ENCODE results near the gene NFX1.
"Not testable (repeated sequence)": the region's sequence is repeated elsewhere in the genome, so short reads cannot be mapped to it uniquely, and the experiment has no call there.

The NFX1 gene

DNA sequence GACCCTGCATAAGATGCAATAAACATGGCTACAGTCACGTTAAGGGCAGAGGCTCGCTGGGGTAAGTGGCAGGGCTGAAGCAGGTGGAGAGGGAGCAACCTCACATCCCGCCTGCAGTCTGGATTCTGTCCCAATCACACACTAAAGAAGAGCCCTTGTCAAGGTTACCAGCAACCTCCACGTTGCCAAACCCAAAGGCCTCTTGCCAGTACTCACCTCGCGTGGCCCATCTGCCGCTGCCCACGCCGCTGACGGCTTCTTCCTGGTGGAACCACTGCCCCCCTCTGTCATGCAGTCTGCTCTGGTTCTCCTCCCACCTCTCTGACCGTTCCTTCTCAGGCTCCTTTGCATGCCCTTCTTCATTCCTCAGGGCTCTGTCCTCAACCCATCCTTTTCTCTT lies 103.3 kb downstream of the NFX1 start:
- DNase-seq: no peak

DNA sequence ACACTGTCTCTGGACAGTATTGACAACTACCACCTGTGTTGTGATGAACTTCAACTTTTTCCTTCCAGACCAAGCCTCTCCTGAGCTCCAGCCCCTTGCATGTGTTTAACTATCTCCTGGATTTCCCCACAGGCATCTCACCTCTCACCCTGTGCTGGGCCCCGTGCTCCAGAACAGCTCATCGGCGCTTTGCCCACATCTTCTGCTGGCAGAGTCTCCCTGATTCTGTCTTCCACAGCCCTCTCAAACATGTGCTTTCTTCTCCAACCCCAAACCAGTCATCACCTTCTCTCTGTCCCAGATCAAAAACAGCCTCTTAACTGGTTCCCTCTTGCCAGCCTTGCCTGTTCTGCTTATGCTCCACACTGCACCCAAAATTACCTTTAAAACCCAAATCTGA lies 103.7 kb downstream of the NFX1 start:
- not testable (repeated sequence) for DNase-seq

DNA sequence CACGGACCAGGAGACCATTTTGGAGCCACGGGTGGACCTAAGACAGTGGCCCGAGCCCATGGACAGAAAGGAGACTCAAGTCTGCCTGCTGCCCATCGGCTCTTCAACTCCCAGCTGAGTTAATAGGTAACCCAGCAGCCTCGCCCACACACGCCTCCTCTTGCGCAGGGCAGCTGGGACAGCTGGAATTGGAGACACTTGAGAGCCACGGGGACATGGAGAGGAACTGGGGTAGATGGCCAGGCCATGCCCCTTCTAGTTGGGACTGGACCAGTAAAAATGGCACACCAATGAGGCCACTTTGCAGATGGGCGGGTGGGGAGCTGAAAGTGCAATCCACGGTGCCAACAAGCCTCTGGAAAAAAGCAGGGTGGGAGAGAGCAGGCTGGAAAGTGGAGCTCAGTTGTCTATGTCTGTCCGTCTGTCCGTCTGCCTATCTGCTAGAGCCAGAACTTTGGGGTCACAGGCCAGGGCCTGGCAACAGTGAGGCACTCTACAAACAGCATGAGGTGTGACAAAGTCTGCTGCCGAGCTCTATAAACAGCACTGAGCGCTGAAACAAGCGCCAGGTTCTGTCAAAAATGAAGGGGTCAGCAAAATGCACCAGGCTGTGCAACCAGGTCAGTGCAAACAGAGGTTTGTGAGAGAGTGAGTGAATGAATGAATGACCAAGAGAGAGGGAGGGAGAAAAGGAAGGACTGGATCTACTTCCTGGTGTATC lies 105.0 kb downstream of the NFX1 start:
- not testable (repeated sequence) for DNase-seq

DNA sequence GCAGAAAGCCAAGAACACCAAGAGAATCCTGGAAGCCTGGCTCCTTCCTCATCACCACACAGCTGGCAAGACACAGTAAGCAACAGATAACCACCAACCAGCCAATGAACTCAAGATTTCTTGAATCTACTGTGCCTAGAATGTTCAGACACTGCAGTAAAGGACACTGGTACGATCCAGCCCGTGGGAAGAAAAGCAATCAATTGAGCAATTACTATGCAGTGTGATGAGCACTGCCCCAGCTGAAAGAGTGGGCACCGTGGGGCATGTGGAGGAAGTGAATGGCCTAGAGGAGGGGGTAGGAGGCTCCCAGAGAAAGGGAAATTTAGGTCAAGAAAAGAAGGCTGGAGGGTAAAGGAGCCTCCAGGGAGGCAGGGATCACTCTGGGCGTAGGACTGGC lies 107.5 kb downstream of the NFX1 start:
- DNase-seq: not testable (repeated sequence)

DNA sequence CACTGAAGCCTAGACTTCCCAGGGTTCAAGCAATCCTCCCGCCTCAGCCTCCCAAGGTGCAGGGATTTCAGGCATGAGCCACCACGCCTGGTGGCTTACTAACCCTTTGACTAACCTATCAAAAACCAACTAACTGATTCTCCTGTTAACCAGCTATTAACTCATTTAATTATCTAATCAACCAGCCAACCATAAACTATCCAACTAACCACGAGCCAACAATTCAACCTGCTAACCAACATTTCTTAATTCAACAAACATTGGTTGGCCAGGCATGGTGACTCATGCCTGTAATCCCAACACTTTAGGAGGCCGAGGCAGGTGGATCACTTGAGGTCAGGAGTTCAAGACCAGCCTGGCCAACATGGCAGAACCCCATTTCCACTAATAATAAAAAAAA lies 108.7 kb downstream of the NFX1 start:
- not testable (repeated sequence) for DNase-seq

DNA sequence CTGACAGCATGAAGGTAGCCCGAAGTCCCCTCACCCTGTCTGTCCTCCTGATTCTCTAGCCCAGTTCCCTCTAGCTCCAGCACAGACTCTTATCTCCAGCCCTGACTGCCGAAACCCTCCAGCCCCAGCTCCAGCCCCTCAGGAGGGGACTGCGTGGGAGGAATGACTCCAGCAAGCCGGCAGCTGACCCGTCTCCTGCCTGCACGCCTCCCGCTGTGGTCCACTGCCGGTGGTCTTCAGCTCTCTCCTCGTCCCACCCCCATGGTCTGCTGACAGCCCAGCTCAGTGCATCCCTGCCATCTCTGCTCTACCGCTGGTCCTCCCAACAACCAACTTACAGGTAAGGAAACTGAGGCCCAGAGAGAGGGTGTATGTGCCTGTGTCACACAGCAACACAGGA lies 111.5 kb downstream of the NFX1 start:
- not testable (repeated sequence) for DNase-seq

DNA sequence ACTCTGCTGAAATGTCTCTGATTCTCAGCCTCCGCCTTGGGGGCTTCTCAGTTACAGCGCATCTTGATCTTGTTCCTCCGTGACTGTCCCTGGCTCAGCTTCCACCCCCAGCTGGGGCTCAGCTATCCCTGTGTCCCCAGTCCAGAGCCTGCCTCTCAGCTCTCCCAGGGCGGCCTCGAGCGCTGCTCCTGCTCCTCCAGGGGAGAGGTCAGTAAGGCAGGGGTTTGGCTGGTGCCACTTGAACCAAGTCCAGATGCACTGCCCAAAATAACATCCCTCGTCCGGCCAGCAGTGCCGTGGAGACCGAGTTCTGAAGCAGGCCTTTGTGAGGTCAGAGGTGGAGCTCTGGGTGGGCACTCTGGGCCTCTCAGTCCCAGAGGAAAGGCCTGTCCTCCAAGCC lies 112.1 kb downstream of the NFX1 start, which contains the start of gene AQP7:
Gene AQP7, minus strand, starts transcription at position 198 of the 400 bp plus-strand sequence. CDS start 1,306 bp downstream, outside the sequence.
- not testable (repeated sequence) for DNase-seq

DNA sequence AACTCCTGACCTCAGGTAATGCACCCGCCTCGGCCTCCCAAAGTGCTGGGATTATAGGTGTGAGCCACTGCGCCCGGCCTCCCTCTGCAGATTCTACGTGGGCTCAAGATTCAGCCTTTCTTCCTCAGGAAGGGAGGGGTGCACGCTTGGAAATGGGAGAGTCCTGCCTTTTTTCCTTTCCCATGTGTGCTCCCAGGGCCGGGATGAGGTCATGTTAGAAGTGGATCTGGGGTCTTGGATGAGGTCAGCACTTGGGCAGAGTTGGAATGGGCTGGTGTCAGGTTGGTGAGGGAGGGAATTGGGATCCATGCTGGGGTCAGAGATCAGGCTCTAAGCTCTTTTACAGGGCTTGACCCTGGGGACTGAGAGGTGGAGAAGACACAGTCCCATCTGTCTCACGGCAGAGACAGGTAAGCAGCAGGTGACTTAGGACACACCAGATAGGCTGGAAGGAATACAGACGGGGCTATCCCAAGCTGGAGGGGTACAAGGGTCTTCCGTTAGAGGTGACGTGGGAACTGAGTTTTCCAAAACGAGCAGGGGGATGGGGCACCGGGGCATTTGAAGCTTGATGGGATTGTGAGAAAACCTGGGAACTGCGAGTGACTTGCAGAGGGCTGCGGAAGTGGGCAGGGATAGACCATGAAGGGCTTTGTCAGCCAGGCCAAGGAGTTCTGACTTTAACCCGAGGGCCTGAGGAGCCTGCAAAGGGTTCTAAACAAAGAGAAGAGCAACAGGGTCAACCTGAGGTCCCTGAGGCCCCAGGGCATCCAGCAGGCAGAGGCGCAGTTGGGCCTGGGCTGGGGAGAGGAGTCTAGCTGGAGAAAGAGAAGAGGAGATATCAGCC lies 113.8 kb downstream of the NFX1 start:
- no peak for DNase-seq

DNA sequence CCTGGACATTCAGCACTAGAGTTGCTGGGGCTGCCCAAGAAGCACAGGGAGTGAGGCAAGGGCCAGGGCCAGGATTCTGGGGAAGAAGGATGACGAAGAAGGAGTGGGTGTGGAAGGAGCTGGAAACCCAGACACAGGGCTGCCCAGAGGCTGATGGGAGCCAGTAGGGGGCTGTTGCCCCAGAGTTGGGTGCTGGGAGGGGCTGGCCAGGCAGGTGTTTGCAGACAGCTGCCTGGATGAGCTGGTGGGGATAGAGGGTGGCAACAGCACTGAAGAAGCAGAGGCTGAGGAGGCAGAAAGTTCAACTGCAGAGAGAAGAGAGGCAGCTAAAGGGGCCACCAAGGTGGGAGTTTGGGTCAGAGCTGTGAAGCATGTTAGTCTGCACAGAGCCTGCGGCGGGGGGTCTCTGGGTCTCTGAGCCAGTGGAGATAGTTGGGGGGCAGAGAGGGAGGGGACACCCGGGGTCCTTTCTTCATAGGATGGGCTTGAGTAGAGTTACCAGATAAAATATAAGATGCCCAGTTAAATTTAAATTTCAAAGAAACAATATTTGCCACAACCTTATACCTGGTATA lies 114.6 kb downstream of the NFX1 start:
- DNase-seq: no peak

DNA sequence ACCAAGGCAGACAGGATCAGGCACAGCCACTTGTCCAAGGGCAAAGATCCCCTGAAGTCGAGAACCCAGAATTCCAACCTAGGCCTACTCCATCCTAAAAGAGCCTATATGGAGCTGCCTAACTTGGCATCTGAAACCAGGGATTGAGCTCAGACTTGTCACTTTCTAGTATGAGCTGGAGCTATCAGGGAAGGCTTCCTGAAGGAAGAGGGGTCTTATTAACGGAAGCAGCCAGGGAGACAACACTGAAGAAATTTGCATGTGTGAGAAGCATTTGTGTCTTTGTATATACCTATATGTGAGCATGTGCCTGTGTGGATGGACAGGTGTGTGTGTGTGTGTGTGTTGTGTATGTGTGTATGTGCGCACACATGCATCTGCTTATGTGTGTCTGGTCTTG lies 116.7 kb downstream of the NFX1 start:
- no peak for DNase-seq

DNA sequence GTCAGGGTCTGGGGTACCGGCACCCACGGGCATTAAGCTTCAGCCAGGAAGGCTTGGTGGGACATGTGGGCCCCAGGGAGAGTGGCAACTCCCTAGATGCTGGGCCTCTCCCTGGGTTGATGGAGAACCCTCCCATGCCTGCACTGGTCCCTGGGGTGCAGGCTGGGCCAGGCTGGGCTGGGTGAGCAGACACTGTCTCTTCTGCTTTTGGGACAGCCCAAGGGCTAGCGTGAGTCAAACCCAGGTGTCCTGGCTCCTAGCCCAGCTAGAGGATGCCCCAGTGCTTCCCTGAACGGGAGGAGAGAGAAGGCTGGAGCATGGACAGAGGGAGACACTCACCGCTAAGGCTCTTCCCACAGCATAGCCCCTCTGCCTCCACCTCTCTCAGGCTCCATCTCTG lies 117.8 kb downstream of the NFX1 start:
- no peak for DNase-seq

DNA sequence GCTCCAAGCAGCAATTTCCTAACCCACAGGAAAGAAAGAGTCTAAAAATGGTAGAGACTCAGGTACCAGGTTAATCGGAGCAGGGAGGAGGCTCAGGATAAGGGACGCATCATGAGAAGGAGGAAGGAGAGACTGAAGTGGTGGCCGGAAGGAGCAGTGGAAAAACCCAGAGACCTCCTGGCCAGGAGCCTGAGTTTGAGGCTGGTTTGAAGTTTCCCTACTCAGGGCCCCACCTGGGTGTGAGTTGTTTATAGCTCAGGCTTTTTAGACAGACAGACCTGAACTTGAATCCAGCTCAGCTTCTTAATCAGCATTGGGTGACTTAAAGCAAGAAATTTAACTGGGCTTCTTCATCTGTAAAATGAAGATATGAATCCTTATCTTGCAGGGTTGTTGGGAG lies 124.0 kb downstream of the NFX1 start:
- DNase-seq: no peak

DNA sequence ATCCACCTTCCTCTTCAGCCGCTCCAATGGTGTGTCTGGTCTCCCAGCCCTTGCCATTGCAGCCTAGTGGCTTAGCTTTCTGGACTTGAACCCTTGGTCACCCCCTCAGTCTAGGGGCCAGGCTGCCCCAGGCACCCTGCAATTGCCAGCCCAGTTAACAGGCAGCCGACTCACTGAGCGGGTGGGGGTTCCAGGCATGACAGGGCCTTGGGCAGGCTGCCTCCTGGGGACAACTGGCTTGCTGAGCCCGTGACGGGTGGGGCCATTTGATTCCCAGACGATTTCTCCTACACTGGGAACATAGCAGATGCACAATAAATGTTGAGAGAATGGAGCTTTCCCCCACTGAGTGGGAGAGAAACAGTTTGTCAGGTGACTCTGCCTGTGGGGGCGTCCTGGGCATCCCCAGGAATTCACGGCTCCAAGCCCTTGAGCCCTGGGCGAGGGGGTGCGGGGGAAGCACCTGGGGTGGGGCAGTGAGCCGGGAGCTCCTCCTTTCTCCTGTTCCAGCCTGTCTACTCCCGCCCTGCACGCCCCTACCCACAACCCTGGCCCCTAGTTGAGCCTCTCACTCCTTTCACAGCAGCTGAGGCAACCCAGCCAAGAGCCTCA lies 124.7 kb downstream of the NFX1 start:
- no peak for DNase-seq

DNA sequence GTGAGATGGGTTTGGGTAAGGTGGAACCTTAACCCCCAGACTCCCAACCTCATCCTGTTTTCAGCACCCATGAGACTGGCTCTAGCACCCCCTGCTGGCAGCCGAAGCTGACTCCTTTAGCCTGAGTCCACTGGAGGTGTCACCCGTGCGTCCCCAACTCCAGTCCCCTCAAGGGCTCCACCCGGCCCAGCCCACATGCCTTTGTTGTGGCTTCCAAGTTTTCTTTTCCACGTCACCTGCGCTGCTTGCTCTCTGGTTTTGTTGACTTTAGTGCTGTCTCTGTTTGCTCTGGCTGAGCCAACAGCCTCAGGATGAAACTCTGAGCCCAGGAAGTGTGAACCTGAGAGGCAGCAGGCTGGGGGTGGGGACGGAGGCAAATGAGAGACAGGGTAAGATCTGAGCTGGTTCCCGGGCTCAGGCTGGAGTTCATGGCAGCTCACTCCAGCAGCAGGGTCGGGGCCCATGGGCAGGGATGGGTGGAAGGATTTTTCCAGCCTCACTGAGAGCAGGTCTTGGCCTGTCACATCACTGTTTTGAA lies 125.3 kb downstream of the NFX1 start:
- peak; percentile 81 for DNase-seq

DNA sequence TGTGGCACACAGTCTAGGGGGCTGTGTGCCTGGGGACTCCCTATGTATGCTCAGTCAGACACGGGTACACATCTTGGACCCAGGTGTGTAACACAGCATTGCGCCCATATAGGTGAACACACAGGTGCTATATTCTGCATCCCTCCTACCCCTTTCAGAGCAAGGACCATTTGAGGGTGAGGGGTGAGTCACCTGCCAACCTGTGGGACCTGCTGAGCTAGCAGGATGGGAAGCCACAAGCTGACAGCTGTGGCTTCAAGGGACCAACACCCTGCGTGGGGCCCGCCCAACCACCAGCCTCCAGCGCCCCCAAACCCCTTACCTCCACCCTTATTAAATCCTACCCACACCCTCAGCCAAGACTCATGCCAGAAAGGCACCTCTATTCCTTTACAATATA lies 126.7 kb downstream of the NFX1 start:
- no peak for DNase-seq

DNA sequence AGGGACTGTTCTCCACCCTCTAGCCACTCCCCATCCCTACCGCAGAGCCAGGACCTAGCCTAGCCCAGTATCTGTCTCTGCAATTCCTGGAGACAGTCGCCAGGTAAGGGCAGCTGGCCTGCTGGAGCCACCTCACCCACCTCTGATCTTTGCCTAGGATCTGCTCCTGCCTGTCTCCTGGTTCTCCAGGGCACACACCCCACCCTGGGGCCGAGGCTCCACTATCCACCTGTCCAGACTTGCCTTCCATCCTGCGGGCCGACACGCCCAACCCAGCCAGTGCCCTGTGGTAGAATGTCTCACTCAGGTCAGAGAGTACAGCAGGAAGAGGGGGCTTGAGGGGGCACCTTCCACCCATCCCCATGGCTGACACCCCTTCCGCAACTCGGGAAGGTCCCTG lies 127.8 kb downstream of the NFX1 start:
- no peak for DNase-seq

DNA sequence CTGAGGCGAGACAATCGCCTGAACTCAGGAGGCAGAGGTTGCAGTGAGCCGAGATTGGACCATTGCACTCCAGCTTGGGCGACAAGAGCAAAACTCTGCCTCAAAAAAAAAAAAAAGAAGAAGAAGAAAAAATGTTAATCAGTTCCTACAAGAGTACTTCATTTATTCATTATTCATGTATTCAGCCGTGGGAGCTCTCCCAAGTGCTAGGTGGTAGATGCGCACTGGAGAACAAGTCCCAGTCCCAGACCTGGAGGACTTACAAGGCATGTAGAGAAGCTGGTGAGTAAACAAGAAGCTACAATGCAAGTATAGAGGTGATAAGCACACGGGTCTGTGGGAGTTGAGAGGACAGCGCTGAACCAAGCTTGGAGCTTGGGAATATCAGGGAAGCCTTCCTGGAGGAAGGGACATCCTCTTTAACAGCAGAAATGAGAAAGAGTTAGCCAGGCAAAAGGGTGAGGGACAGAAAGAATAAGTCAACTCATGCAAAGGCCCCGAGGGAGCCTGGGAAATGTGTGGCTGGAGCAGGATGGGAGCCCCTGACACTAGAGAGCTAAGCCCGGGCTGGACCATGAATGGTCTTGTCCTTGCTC lies 129.5 kb downstream of the NFX1 start:
- no peak for DNase-seq
